ENCODE data around the gene GRIN2B.

Gene GRIN2B

GRCh38 chr12:13956060-13956590 is 25.3 kb downstream of the GRIN2B start:
- no peak for DNase-seq

GRCh38 chr12:13952096-13952495 is 29.3 kb downstream of the GRIN2B start:
- no peak for DNase-seq

DNA sequence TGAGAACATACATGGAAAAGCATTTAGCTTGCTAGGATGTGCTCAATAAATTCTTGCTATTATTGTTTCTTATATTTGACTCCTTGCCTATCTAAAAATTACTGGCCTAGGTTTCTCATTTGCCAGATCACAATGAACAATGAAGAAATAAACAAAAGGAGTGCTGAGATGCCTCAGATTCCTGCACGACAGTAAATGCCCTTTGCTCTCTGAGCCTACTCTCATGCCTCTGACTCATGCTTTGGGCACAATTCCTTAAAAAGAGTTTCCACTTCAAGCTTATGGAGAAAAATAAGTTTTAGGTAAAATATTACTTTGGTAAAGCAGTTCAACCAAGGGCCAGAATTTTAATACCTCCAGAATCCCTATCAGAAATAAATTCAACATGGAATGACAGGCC is 30.9 kb downstream of the GRIN2B start:
- DNase-seq: no peak

- DNase-seq: no peak
Observed at GRCh38 chr12:13948621-13949020, 32.8 kb downstream of the GRIN2B start.

GRCh38 chr12:13947276-13947946 is 34.0 kb downstream of the GRIN2B start:
- DNase-seq: no peak

DNA sequence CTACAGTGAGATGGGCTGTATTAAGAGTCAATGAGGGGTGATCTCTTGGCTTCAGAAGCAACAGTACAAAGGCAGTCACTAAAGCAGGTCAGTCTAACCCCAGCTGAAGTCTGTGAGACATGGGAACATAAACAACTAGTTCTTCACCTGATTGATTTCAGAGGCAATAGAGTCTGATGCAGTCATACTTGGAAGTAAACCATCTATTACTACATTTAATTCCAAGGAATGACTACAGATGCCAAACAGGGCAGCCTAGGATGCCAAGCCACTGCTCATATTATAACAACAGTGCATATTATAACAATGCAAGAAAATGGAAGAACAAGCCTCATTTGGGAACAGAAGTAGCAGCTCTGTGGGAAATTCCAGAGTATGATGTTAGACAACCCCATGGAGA is 35.8 kb downstream of the GRIN2B start:
- no peak for DNase-seq

- DNase-seq: no peak
Observed at GRCh38 chr12:13945236-13945635, 36.2 kb downstream of the GRIN2B start.

DNA sequence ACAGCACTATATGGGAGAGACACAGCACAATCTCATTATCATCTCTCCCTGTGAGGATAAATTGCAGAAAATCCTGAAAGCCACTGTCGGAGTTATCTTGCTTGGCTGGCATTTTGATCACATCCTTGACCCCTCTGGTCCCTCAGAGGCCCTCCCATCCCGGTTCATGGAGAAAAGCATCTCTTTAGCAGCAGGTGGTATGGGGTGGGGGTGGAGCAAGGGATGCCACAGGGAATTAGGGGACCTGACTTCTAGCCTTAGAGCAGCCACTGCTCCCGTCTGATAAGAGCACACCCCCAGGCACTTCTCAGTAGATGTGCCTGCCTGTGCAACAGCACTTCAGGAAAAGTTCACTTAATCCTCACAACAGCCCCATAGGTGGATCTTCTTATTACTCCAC is 38.6 kb downstream of the GRIN2B start:
- DNase-seq: no peak

DNA sequence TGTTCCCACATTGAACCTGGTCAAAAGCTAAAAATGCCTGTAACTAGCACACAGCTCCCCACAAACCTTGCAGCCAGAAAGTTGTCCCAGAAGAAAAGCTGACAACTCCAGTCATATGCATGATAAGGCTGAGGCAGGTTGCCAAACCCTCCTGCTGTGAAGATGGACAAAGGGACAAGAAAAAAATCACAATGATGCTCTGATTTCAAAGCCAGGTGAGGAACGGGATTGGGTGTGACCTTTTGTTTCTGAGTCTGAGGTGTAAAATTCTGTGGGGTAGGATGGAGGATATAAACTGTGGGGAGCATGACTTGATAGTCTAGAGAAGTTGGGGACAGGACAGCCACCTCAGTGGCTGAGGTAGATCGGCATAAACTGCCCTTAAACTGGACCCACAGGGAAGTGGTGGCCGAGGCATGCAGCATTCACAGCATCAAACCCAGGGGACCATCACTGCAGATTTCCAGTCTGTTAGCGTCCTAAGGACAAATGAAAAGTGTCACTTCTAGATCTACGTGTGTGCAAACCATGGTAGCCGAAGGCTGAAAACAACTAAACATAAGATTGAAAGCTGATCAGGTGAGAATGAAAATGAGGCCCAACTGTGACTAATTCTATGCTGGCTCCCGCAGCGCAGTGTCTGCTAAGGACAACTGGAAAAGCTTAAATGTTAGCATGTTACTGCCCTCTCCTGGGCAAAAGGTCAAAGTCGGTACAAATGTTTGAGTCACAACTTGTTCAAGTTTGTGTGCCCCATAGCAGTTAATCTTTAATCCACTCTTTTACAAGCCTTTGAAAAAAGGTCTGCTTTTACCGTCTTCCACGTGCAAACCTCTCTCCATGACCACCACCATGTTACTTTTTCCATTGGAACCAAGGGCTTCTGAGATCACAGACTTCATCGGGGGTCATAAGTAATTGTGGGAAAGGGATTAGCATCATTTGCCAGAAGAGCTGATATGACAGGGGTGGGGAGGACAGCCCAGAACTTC is 39.8 kb downstream of the GRIN2B start:
- DNase-seq: no peak

- DNase-seq: no peak
Observed at GRCh38 chr12:13940335-13940865, 41.0 kb downstream of the GRIN2B start.

GRCh38 chr12:13937735-13938134 is 43.7 kb downstream of the GRIN2B start:
- no peak for DNase-seq

DNA sequence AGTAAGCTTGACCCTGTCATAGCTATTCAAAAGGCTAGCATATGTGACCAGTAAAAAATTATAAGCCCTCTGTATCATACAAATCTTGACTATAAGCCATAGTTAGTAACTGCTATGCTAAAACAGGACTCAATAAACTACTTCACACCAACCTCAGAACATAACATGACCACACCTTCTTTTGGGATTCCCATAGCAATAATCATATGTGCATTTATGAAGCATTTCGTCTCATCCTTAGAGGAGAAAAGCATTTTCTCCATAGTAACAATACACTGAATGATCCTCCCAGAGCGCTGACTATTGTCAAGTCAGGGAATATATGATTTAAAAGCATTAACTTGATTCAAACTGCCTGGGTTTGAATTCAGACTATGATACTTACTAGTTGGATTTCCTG is 46.2 kb downstream of the GRIN2B start:
- no peak for DNase-seq
